ENCODE measurements around the gene MIPOL1.
"Not testable (repeated sequence)": the region's sequence is repeated elsewhere in the genome, so short reads cannot be mapped to it uniquely, and the experiment has no call there.

The MIPOL1 gene

DNA sequence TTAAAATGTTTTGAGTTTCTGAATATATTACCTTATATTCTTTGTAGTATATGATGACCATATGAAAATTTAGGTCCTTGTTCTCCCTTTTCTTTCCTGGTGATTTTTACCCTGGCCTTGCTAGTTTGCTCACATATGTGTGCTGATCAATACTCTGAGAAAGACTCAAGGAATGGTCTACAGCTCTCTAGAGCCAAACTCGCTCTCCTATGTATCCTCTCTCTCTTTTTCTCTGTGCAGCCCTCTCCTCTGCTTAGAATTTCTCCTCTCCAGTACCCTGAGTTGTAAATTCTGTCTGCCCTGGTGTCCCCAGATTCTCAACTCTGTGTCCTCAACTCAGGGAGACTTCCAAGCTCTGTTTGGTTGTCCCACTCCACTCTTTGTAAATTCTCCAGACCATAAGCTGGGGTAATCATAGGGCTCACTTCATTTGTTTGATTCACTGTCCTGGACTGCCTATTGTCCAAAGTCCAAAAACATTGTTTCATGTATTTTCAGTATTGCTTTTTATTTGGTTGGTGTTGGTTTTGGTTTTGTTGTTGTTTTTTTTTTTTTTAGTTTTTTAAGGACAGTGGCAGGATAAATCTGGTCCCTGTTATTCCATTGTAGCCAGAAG, 356.3 kb downstream of the MIPOL1 start:
- TF ChIP-seq CTCF (conservative IDR thresholded peaks at IDR 0.05; ENCODE audit: control insufficient read depth, insufficient read depth, low read depth, low read length), result no peak
- no peak for DNase-seq (ENCODE audit: low read depth)
- H3K4me3 ChIP-seq (ENCODE audit: control insufficient read depth, low read depth, low read length), result no peak overlapping the region

DNA sequence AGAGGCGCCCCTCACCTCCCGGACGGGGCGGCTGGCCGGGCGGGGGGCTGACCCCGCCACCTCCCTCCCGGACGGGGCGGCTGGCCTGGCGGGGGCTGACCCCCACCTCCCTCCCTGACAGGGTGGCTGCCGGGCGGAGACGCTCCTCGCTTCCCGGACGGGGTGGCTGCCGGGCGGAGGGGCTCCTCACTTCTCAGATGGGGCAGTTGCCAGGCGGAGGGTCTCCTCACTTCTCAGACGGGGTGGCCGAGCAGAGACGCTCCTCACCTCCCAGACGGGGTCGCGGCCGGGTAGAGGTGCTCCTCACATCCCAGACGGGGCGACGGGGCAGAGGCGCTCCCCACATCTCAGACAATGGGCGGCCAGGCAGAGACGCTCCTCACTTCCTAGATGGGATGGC, 357.9 kb downstream of the MIPOL1 start:
- not testable (repeated sequence) for DNase-seq (ENCODE audit: low read depth); H3K4me3 ChIP-seq (ENCODE audit: control insufficient read depth, low read depth, low read length)

DNA sequence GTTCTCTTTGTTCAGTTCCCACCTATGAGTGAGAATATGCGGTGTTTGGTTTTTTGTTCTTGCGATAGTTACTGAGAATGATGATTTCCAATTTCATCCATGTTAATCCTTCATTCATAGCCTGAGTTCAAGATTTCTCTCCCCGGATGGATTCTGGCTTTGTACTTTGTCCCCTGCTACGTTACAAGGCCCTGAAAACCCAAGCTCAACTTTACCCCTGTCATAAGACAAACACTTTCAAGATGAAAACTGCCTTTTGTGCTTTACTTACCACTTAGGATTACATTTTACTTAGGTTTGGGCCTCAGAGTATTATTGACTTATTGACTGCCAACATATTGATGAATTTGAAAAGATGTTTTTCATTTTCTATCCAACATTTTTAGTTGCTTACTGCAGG, 361.0 kb downstream of the MIPOL1 start:
- TF ChIP-seq CTCF (conservative IDR thresholded peaks at IDR 0.05; ENCODE audit: control insufficient read depth, insufficient read depth, low read depth, low read length), result no peak
- no peak for DNase-seq (ENCODE audit: low read depth)
- H3K4me3 ChIP-seq (ENCODE audit: control insufficient read depth, low read depth, low read length), result no peak overlapping the region

DNA sequence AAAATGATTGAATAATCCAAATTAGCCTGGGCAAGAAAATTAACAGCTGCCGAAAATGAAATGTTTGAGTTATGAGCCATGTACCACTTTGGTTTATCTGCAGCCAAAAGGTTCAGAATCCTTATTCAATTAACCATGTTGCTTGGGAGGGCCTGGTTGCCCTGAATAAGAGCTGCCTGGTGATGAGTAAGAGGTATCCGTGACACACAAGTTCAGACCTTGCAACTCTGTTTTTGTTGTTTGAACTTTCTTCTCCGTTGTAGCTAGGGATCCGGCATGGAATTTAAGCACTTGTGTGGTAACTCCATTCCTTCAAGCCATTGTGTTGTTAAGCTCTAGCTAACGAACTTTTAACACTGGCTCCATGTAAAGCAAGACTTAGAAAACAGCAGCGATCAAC, 361.6 kb downstream of the MIPOL1 start:
- TF ChIP-seq CTCF (conservative IDR thresholded peaks at IDR 0.05; ENCODE audit: control insufficient read depth, insufficient read depth, low read depth, low read length), result no peak
- no peak overlapping the region for H3K4me3 ChIP-seq (ENCODE audit: control insufficient read depth, low read depth, low read length)
- DNase-seq (ENCODE audit: low read depth), result peak; percentile 9

- no peak overlapping the region for H3K4me3 ChIP-seq (ENCODE audit: control insufficient read depth, low read depth, low read length)
- TF ChIP-seq CTCF (conservative IDR thresholded peaks at IDR 0.05; ENCODE audit: control insufficient read depth, insufficient read depth, low read depth, low read length), result no peak
- DNase-seq (ENCODE audit: low read depth), result no peak
Measured at GRCh38 chr14:37563189-37563588, 365.5 kb downstream of the MIPOL1 start.

GRCh38 chr14:37565550-37565949, 367.8 kb downstream of the MIPOL1 start:
- no peak overlapping the region for H3K4me3 ChIP-seq (ENCODE audit: control insufficient read depth, low read depth, low read length)
- no peak for DNase-seq (ENCODE audit: low read depth)
- peak; percentile 21 for TF ChIP-seq CTCF (conservative IDR thresholded peaks at IDR 0.05; ENCODE audit: control insufficient read depth, insufficient read depth, low read depth, low read length)

DNA sequence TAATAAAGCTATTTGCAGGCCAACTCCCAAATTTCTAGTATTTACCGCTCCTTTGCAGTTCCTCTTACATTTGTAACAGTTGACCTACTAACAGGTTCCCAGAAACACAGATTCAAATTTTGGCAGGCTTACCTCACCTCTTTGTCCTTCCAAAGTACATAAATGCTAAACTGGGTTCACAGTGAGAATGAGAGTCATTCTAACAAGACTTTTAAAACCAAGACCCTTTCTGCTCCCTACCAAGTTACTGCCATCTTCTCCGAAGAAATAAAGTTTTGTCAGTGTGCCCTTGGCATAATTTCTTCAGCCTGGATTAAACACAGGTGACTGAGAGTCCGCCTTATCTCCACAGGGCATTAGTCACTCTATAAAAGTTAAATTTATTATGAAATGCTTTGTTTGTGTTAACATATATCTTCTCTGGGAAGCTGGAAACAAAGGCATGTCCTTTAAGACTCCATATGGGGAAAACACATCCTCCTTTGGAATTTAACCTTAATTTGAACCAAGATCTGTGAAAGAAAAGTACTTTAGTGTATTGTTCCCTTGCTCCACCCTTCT, 369.2 kb downstream of the MIPOL1 start:
- no peak for DNase-seq (ENCODE audit: low read depth)
- no peak overlapping the region for H3K4me3 ChIP-seq (ENCODE audit: control insufficient read depth, low read depth, low read length)
- TF ChIP-seq CTCF (conservative IDR thresholded peaks at IDR 0.05; ENCODE audit: control insufficient read depth, insufficient read depth, low read depth, low read length), result no peak

All from fibroblast of mammary gland (primary cell).